ENCODE data around the gene RAB37. TPM values are rescaled to one million over a fixed set of nuclear protein-coding genes. Genes with fewer than 3 reads are reported as not detected.

Gene RAB37
- total and polyA plus RNA-seq, 2 of the 13 experiments (the other 11 are each of a cell fraction or from before 2014, with no cell fraction given): 0.91 to 3.7 TPM

DNA sequence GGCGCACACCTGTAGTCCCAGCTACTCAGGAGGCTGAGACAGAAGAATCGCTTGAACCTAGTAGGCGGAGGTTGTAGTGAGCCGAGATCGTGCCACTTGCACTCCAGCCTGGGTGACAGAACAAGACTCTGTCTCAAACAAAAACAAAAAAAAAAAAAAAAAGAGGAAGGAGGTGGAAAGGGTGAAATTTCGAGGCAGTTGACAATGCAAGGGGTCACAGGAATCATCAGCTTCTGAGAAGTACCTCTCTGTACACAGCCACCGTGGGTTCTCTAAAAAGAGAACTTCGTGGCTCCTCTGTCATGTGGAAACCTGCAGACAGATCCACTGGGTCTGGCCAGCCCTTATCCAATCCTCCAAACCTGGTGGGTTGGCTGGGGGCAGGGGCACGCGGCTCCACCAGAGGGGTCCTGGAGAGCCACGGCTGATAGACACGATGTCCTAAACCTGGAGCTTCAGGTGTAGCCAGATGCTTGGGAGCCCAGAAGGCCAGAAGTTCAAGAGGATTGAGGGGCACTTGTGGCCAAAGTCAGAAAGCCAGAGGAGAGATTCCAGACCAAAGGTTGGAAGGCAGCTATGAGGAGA is 23.8 kb upstream of the RAB37 start:
- H3K4me3 ChIP-seq (replicated peaks in 1 of 3; ENCODE audit: insufficient read depth in 1 of 3, low read depth in 2 of 3, low read length in 3 of 3): no peak overlapping the region
- H3K79me2 ChIP-seq (ENCODE audit: insufficient read depth, low read length): no peaks in the 10 kb centered on the region
- no peak for FAIRE-seq
- ChIA-PET CTCF (ENCODE audit: low intra/inter-chr PET ratio, low total read pairs) (no interaction called here), POLR2A (no interaction called here)
- peaks cover 26% of the 10 kb centered on the region for H3K4me1 ChIP-seq (ENCODE audit: insufficient read depth, low read length)
- H3K27me3 ChIP-seq (ENCODE audit: control insufficient read depth in 1 of 2, insufficient read depth in 2 of 2, low read length in 2 of 2): peaks cover 2 to 38% of the 10 kb centered on the region in 2 experiments; a peak in 4 of 5 replicates
- no peak for DNase-seq (ENCODE audit: low spot score)
- no TSS peak for BruUV-seq (replicated peaks)
- TF ChIP-seq ZNF557 (CRISPR knock-in tag; IDR thresholded peaks at IDR 0.05) (no peak), DNMT3B (CRISPR knock-in tag; conservative IDR thresholded peaks at IDR 0.05) (no peak), BCL6 (CRISPR knock-in tag; IDR thresholded peaks at IDR 0.05) (no peak), ZNF841 (CRISPR knock-in tag; IDR thresholded peaks at IDR 0.05; ENCODE audit: borderline replicate concordance) (no peak), ZKSCAN5 (CRISPR knock-in tag; IDR thresholded peaks at IDR 0.05) (no peak), ZSCAN30 (CRISPR knock-in tag; IDR thresholded peaks at IDR 0.05) (no peak), RELA (CRISPR knock-in tag; IDR thresholded peaks at IDR 0.05) (no peak), ZNF501 (CRISPR knock-in tag; IDR thresholded peaks at IDR 0.05) (no peak), MAFG (CRISPR knock-in tag; IDR thresholded peaks at IDR 0.05) (no peak)
- TF ChIP-seq, protein P1, sequence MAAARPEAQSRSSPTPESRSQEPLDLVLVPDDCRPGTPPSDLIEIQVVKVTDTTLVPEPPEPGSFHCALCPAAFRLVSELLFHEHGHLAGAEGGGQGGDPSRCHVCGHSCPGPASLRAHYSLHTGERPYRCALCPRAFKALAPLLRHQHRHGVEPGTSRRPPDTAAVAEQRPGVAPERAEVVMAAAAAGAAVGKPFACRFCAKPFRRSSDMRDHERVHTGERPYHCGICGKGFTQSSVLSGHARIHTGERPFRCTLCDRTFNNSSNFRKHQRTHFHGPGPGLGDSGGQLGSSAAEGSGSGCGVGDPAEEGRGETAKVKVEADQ (CRISPR knock-in tag; IDR thresholded peaks at IDR 0.05; ENCODE audit: borderline replicate concordance): no peak
- TF ChIP-seq, protein P2, sequence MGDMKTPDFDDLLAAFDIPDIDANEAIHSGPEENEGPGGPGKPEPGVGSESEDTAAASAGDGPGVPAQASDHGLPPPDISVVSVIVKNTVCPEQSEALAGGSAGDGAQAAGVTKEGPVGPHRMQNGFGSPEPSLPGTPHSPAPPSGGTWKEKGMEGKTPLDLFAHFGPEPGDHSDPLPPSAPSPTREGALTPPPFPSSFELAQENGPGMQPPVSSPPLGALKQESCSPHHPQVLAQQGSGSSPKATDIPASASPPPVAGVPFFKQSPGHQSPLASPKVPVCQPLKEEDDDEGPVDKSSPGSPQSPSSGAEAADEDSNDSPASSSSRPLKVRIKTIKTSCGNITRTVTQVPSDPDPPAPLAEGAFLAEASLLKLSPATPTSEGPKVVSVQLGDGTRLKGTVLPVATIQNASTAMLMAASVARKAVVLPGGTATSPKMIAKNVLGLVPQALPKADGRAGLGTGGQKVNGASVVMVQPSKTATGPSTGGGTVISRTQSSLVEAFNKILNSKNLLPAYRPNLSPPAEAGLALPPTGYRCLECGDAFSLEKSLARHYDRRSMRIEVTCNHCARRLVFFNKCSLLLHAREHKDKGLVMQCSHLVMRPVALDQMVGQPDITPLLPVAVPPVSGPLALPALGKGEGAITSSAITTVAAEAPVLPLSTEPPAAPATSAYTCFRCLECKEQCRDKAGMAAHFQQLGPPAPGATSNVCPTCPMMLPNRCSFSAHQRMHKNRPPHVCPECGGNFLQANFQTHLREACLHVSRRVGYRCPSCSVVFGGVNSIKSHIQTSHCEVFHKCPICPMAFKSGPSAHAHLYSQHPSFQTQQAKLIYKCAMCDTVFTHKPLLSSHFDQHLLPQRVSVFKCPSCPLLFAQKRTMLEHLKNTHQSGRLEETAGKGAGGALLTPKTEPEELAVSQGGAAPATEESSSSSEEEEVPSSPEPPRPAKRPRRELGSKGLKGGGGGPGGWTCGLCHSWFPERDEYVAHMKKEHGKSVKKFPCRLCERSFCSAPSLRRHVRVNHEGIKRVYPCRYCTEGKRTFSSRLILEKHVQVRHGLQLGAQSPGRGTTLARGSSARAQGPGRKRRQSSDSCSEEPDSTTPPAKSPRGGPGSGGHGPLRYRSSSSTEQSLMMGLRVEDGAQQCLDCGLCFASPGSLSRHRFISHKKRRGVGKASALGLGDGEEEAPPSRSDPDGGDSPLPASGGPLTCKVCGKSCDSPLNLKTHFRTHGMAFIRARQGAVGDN (CRISPR knock-in tag; IDR thresholded peaks at IDR 0.05): no peak
- TF ChIP-seq, protein P3, sequence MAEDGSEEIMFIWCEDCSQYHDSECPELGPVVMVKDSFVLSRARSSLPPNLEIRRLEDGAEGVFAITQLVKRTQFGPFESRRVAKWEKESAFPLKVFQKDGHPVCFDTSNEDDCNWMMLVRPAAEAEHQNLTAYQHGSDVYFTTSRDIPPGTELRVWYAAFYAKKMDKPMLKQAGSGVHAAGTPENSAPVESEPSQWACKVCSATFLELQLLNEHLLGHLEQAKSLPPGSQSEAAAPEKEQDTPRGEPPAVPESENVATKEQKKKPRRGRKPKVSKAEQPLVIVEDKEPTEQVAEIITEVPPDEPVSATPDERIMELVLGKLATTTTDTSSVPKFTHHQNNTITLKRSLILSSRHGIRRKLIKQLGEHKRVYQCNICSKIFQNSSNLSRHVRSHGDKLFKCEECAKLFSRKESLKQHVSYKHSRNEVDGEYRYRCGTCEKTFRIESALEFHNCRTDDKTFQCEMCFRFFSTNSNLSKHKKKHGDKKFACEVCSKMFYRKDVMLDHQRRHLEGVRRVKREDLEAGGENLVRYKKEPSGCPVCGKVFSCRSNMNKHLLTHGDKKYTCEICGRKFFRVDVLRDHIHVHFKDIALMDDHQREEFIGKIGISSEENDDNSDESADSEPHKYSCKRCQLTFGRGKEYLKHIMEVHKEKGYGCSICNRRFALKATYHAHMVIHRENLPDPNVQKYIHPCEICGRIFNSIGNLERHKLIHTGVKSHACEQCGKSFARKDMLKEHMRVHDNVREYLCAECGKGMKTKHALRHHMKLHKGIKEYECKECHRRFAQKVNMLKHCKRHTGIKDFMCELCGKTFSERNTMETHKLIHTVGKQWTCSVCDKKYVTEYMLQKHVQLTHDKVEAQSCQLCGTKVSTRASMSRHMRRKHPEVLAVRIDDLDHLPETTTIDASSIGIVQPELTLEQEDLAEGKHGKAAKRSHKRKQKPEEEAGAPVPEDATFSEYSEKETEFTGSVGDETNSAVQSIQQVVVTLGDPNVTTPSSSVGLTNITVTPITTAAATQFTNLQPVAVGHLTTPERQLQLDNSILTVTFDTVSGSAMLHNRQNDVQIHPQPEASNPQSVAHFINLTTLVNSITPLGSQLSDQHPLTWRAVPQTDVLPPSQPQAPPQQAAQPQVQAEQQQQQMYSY (CRISPR knock-in tag; IDR thresholded peaks at IDR 0.05): no peak
- in situ Hi-C loops (cut with HindIII; ENCODE audit: extremely low pct_ligation_motif_present, low pct_unique_long_range_greater_than_20kb) (no loop called here), intact Hi-C loops (cut with micrococcal nuclease; ENCODE audit: unreplicated experiment) (no loop called here)
- H3K36me3 ChIP-seq (replicated peaks in 1 of 2; ENCODE audit: control insufficient read depth in 1 of 2, insufficient read depth in 2 of 2, low read length in 2 of 2): no peaks in the 10 kb centered on the region
- no peak overlapping the region for H3K9ac ChIP-seq (ENCODE audit: insufficient read depth, low read depth, low read length)
- H3K4me2 ChIP-seq (ENCODE audit: low read depth, low read length): no peak overlapping the region
- H3K27ac ChIP-seq (ENCODE audit: extremely low read length, insufficient read depth, low read length): no peak overlapping the region
- no peak overlapping the region for H2AFZ ChIP-seq (ENCODE audit: low read length)
- WGBS (ENCODE audit: low lambda C conversion rate): 57% methylated on average over 12 of the region's 12 CpGs
- H3K9me3 ChIP-seq (ENCODE audit: low read length): no peaks in the 10 kb centered on the region
- ATAC-seq: no peak
- H4K20me1 ChIP-seq (ENCODE audit: insufficient read depth, low read length): 0 out of 2 replicates have a peak, but pooled peaks cover 4% of the 10 kb centered on the region

Measured in HepG2 (cell line).